Kidney capillary endothelial cell (primary cell): Measurements from ENCODE around the gene MYOM1.

ENCODE experiments used
- DNase-seq: peaks from one replicate; pipeline ENCODE4 v3.0.0-alpha.2; 2018; ENCODE audit warnings: low spot score

The MYOM1 gene

DNA sequence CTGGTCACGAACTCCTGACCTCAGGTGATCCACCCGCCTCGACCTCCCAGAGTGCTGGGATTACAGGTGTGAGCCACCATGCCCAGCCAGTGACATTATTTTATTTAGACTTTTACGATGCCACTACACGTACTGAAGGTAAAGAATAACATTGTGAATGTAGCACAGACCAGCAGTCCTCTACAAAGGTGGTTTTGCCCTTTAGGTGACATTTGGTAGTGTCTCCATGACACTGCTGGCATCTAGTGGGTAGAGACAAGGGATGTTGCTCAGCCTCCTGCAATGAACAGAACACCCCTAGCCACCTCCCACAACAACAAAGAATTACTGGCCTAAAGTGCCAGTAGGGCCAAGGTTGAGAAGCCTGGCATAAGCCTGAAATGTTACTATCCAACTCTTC, 69.5 kb downstream of the MYOM1 start:
- DNase-seq, result no peak

DNA sequence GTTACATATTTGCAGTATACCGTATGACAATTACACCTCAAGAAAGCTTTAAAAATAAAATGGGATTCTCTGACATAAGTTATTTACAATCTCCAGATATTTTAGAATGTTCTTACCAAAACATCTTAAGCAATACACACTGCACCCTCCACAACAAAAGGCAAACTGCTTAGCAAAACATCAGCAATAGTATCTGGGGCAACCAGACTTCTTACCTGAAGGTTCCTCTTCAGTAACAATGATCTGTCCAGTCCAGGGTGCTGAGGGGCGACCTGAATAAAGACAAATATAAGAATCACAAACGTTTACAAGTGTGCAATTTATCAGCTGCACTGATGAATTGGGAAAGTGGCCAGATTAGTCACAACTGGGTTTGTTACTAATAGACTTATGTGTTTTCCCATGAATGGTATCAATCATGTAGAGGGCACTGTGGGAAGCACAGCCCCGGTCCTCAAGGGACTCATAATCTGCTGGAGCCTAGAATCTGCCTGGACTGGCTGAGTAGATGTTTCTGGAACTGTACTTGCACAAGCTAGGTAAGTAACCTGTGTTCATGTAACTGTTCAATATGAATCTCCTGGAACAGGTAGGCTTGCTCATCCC, 70.7 kb downstream of the MYOM1 start:
- DNase-seq, result no peak

DNA sequence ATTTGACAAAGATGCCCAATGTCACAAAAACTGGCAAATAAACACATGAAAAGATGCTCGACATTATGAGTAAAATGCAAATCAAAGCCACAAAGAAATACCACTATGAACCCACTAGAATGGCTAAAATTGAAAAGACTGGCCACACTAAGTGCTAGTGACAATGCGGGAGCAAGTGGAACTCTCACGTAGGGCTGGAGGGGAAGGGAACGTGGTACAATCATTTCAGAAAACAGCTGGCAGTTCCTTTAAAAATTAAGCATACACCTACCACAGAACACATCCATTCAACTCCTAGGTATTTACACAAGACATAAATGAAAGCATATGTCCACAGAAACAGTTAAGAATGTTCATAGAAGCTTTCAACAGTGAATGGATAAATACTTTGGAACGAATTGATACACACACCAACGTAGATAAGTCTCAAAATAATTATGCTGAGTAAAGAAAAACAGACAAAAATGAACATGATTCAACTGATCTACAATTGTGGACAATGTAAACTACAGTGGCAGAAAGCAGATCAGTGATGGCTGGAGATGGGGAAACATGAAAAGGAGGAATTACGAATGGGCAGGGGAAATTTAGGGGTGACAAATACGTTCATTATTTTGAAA, 71.7 kb downstream of the MYOM1 start:
- DNase-seq, result no peak

DNA sequence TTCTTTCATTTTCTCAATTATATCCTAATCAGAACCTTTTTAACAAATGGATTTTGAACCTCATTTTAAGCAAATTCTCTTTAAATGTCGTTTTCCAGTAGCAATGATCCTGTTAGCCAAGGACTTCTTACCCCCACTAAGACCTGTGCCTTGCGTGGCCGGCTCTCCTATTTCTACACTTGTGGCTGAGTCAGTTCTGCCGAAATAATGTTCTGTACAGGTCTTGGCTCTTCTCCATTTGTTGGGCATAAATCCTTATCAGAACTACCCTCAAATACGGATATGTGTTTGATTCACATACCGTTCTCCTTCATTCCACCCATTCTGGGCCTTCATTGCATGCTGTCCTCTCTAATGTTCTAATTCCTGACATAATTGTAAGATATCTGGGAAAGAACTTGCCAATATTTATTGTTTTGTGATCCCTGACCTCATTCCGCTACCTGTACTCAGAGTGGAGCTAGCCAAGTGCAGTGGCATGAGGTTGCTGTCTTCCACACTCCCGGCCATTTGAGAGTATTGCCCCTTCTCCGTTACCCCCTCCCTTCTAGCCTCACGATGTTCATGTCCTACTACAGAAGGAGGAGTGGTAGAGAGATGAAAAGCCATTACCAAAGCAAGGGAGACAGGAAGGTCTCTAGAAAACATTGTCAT, 78.7 kb downstream of the MYOM1 start:
- no peak for DNase-seq

DNA sequence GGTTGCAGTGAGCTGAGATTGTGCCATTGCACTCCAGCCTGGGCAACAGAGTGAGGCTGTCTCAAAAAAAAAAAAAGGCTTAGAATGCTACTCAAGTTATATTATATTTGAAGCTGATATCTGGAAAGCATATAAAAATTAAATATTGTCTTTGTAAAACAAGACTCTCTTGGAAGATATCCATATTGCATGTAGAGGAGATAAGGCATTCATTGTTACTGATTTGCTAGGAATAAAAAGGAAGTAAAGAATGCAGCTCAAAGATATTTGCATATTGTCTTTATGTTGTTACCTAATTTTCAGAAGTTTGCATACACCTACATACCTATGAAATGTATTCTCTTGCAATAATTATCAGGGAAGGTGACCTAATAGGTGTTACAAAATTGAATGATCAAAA, 79.4 kb downstream of the MYOM1 start:
- DNase-seq, result no peak

GRCh38 chr18:3139406-3139805, 80.4 kb downstream of the MYOM1 start:
- DNase-seq, result no peak

DNA sequence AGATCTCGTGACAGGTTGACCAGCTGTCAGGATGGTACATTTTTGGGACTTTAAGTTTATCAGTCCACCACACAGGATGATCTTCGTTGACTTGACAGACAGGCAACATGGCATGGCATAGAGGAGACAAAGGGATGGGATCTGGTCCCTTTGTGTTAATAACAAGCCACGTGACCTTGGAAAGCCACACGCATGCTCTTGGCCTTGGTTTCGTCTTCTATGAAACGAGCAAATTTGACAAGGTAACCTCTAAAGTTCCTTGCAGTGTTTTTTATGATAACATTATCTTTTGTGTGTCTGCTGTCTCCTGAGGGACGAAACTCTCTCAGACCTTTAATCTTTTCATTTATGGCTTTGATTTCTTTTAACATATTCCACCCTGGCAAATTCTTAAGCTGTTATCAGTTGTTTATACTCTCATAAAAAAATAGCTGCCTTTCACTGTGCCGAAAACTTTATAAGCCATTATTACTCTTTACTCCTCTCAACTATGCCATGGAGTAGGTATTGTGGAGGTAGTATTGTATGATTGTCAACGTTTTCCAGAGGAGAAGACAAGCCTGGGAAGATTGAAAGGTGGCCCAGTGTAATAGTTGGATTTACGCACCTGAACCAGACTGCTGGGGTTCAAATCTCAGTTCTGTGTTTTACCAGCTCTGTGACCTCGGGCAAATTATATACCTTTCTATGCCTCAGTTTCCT, 81.3 kb downstream of the MYOM1 start:
- no peak for DNase-seq

DNA sequence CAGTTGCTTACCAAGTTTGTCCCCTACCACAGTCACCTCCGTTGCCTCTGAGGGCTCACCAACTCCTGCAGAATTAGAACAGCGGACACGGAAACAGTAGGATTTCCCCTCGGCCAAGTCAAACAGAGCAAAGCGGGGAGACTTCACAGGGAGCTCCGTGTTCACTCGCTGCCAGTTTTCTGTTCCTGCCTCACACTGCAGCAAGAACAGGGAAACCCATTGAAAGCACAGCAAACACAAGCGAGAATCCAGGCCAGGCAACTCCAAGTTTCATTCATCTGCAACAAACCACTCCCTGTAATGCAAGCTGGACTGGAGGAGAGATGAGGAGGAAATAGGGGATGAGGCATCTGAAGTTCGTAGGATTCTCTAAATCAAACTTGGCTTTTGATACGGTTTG, 84.2 kb downstream of the MYOM1 start:
- no peak for DNase-seq

DNA sequence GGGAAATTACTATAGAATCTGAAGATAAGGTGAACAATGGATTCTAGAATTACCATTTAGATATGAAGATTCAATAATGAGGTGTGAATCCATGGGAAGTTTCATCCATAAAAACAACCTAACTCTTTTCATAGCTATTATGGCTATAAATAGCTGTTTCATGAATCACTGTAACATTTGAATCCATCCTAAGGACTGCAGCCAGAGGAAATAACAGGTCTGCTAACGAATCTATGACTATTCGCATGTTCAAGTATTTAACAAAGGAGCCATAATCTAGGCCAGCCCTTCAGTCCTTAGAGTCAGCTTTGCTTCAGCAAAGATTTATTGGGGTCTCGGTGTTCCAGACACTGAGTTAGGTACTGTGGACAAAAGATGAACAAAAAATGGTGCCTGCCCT, 87.1 kb downstream of the MYOM1 start:
- DNase-seq, result peak; percentile 11

- no peak for DNase-seq
Measured at GRCh38 chr18:3130344-3130743, 89.4 kb downstream of the MYOM1 start.

DNA sequence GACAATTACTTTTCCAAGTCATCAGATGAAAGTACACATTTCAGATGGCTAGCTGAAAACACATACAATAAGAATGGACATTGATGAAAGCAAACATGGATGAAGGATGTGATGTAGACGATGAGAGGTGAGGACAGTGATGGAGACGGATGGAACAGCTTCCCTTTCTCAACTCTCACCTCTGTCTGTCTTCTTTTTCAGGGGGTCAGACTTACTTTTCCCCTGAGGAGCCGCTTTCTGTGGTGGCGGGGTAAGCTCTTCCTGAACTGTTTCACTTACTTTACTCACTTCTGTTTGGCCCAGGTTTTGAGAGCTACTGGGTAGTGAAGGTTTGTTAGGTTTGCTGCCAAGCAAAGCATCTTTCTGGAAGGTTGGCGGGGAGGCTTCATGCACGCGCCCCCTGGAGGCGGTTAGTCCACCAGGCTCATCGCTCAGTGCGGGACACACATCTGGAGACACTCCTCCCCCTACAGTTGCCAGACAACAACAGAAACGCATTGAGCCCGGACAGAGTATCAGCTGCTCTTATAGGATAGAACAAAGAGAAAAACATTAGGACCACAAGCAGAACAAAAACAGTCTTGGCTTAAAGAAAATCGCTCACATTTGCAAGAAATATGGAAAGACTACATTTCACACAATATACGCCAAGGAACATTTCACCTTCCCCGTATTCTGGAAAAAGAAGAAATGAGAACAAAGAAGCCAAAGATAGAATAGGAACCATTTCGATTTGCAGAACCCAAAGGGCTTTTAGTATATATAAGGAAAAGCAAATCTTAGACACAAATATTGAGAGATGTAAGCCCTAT, 90.5 kb downstream of the MYOM1 start:
- peak; percentile 76 for DNase-seq

GRCh38 chr18:3126457-3127097, 93.2 kb downstream of the MYOM1 start:
- DNase-seq, result no peak

- DNase-seq, result no peak
Measured at GRCh38 chr18:3124822-3125221, 94.9 kb downstream of the MYOM1 start.

DNA sequence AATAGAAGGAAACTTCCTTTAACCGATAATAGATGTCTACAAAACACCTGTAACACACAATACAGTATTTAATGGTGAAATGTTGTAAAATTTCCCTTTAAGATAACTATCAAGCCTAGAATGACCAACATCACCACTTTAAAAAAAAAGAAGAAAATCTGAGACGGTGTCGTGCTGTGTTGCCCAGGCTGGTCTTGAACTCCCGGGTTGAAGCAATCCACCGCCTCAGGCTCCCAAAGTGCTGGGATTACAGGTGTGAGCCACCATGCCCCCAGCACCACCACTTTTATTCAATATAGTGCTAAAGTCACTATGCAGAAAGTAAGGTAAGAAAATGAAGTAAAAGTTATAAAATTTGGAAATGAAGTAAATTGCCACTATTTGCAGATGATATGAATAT, 96.9 kb downstream of the MYOM1 start:
- no peak for DNase-seq

DNA sequence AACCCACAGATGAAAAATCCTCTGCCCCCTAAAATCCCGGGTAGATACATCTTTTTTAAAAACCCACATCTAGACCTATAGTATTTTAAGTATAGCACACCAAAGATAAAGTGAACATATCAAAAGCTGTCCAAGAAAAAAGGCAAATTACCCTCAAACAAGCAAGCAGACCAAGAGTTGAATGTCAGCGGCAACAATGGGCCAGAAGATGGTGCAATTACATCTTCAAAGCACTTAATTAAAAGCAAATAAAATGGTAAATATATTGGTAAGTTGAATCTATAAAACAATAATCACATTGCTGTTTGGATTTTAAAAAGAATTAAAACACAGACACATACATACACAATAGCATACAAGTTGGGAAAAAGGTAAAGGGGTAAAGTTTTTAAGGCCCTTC, 98.5 kb downstream of the MYOM1 start:
- DNase-seq, result no peak

- no peak for DNase-seq
Measured at GRCh38 chr18:3120356-3120755, 99.4 kb downstream of the MYOM1 start.

- DNase-seq, result no peak
Measured at GRCh38 chr18:3119401-3120341, 100.1 kb downstream of the MYOM1 start.

- no peak for DNase-seq
Measured at GRCh38 chr18:3118195-3119010, 101.4 kb downstream of the MYOM1 start.

GRCh38 chr18:3117493-3118192, 102.1 kb downstream of the MYOM1 start:
- no peak for DNase-seq
